ENCODE measurements around the gene ITPR1.

The ITPR1 gene

GRCh38 chr3:4492208-4493013 is 737 bp upstream of the ITPR1 start:
- Histone ChIP-seq H3K27ac (replicated peaks) (peak overlapping the region; percentile 83), H3K4me3 (replicated peaks; ENCODE audit: insufficient read depth, low read length) (peak overlapping the region; percentile 90), H3K27me3 (ENCODE audit: insufficient read depth, poor library complexity, severe bottlenecking) (no peaks in the 10 kb centered on the region)
- TF ChIP-seq CTCF (IDR thresholded peaks at IDR 0.05; ENCODE audit: insufficient read depth, low read length), result no peak
- no peak for TF ChIP-seq SPI1 (IDR thresholded peaks at IDR 0.05; ENCODE audit: borderline replicate concordance, low read depth)
- TF ChIP-seq POLR2AphosphoS5 (IDR thresholded peaks at IDR 0.05; ENCODE audit: low read depth), result no peak
- no peak for TF ChIP-seq REST (IDR thresholded peaks at IDR 0.05; ENCODE audit: insufficient replicate concordance, low read depth)
- DNase-seq (ENCODE audit: low read depth in 1 of 2, low spot score in 1 of 2), result peak in 1 of 2 experiments; percentile 70

GRCh38 chr3:4493941-4494894 is 1.1 kb downstream of the ITPR1 start:
- H3K4me3 ChIP-seq (replicated peaks; ENCODE audit: insufficient read depth, low read length), result peak overlapping the region; percentile 90
- H3K27me3 ChIP-seq (ENCODE audit: insufficient read depth, poor library complexity, severe bottlenecking), result no peaks in the 10 kb centered on the region
- no peak for TF ChIP-seq REST (IDR thresholded peaks at IDR 0.05; ENCODE audit: insufficient replicate concordance, low read depth)
- TF ChIP-seq GABPA (IDR thresholded peaks at IDR 0.05; ENCODE audit: low read depth), result no peak
- TF ChIP-seq CTCF (IDR thresholded peaks at IDR 0.05; ENCODE audit: insufficient read depth, low read length), result no peak
- TF ChIP-seq SPI1 (IDR thresholded peaks at IDR 0.05; ENCODE audit: borderline replicate concordance, low read depth), result no peak
- TF ChIP-seq POLR2AphosphoS5 (IDR thresholded peaks at IDR 0.05; ENCODE audit: low read depth), result no peak
- H3K27ac ChIP-seq (replicated peaks), result peak overlapping the region; percentile 68
- DNase-seq (ENCODE audit: low read depth in 1 of 2, low spot score in 1 of 2), result peak in 1 of 2 experiments; percentile 37

- peak overlapping the region; percentile 68 for H3K27ac ChIP-seq (replicated peaks)
These were observed 1.7 kb downstream of the ITPR1 start for GRCh38 chr3:4494895-4495264.

More at GRCh38 chr3:4494895-4495264, 1.7 kb downstream of the ITPR1 start:
- Histone ChIP-seq H3K27me3 (ENCODE audit: insufficient read depth, poor library complexity, severe bottlenecking) (no peaks in the 10 kb centered on the region), H3K4me3 (replicated peaks; ENCODE audit: insufficient read depth, low read length) (peak overlapping the region; percentile 90)
- DNase-seq (ENCODE audit: low read depth in 1 of 2, low spot score in 1 of 2), result no peak
- TF ChIP-seq CTCF (IDR thresholded peaks at IDR 0.05; ENCODE audit: insufficient read depth, low read length) (no peak), SPI1 (IDR thresholded peaks at IDR 0.05; ENCODE audit: borderline replicate concordance, low read depth) (peak; percentile 90)

Data from HL-60 (cell line).